Suprapubic skin (tissue), 3 donors: ENCODE data around the gene SPP1.

Experiments
- EP300 ChIP-seq: sonication (generic); formaldehyde crosslinking; IDR thresholded peaks from one replicate; pipeline ENCODE4 v1.6.1; 2017; ENCODE audit warnings: antibody characterized with exemption
- POLR2A ChIP-seq, 2 donors: fragments of 450-650 bp; IDR thresholded peaks; one replicate each; pipeline ENCODE4 v1.6.1; 2017; ENCODE audit warnings: antibody characterized with exemption in 2 of 2, mild to moderate bottlenecking in 2 of 2, moderate library complexity in 2 of 2
- TF ChIP-seq, protein P1 (sequence below), 2 donors: fragments of 200-600 bp in 1 of 2; fragments of 450-650 bp in 1 of 2; sonication (generic) in 1 of 2; IDR thresholded peaks; one replicate each; pipeline ENCODE4 v1.5.1; 2016 to 2019; ENCODE audit warnings: antibody characterized with exemption in 2 of 2, mild to moderate bottlenecking in 1 of 2, moderate library complexity in 1 of 2

DNA sequence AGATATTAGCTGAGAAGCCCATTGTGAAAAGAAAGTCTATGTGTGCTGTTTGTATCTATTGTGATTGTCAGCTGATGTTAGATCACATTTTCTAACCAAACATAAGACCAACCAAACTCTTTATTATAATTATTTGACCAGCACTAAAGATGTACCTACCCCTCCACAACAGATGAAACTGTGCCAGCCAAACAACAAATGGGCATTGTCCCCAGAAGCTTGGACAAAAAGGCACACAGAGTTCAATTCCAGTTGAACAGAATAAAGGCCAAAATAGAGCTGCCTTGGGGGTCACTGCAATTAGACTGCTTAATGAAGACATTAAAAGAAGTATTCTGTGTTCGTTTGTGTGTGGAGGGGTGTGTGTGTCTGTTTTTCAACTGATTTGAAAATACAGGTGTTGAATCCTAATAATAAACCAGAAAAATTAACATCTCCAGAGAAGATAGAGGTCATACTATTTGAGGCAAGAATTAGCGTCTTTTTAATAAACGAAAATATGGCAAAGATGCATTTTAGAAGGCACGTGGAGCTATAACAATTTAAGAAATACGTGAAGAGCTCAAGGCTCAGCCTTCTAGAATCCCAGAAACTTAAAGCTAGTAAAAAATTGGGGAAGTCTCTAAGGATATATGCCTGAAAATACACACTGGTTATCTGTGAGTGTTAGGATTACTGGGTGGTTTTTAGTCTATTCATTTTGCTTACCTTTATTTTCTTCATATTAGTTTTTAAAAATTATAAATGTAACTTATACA lies 2.2 kb downstream of the SPP1 start:
- TF ChIP-seq, protein P1, sequence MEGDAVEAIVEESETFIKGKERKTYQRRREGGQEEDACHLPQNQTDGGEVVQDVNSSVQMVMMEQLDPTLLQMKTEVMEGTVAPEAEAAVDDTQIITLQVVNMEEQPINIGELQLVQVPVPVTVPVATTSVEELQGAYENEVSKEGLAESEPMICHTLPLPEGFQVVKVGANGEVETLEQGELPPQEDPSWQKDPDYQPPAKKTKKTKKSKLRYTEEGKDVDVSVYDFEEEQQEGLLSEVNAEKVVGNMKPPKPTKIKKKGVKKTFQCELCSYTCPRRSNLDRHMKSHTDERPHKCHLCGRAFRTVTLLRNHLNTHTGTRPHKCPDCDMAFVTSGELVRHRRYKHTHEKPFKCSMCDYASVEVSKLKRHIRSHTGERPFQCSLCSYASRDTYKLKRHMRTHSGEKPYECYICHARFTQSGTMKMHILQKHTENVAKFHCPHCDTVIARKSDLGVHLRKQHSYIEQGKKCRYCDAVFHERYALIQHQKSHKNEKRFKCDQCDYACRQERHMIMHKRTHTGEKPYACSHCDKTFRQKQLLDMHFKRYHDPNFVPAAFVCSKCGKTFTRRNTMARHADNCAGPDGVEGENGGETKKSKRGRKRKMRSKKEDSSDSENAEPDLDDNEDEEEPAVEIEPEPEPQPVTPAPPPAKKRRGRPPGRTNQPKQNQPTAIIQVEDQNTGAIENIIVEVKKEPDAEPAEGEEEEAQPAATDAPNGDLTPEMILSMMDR (IDR thresholded peaks at IDR 0.05), result no peak
- no peak for TF ChIP-seq EP300
- no peak for TF ChIP-seq POLR2A (IDR thresholded peaks at IDR 0.05)
